Hepatocyte (in vitro differentiated cells): ENCODE measurements around the gene HSDL2. TPM values are rescaled to one million over a fixed set of nuclear protein-coding genes. Genes with fewer than 3 reads are reported as not detected.

Experiments
- DNase-seq: peaks from one replicate; pipeline ENCODE4 v3.0.0-alpha.2; 2016; ENCODE audit warnings: low spot score
- H2AFZ ChIP-seq: fragments of 200-600 bp; sonication (generic); 2 replicates; pipeline ENCODE4 v1.6.0; 2016; ENCODE audit warnings: antibody characterized with exemption, mild to moderate bottlenecking
- H3K27ac ChIP-seq: fragments of 200-600 bp; sonication (generic); 2 replicates; pipeline ENCODE4 v1.5.1; 2016; ENCODE audit warnings: mild to moderate bottlenecking
- H3K27me3 ChIP-seq: fragments of 200-600 bp; sonication (generic); 2 replicates; pipeline ENCODE4 v1.6.1; 2016
- H3K36me3 ChIP-seq: fragments of 200-600 bp; sonication (generic); replicated peaks from 2 replicates; pipeline ENCODE4 v1.5.1; 2016; ENCODE audit warnings: low read depth; ENCODE audit not compliant: insufficient read depth
- H3K4me1 ChIP-seq: fragments of 200-600 bp; sonication (generic); 2 replicates; pipeline ENCODE4 v1.5.1; 2016; ENCODE audit warnings: mild to moderate bottlenecking, moderate library complexity; ENCODE audit not compliant: insufficient read depth
- H3K4me2 ChIP-seq: fragments of 200-600 bp; sonication (generic); 2 replicates; pipeline ENCODE4 v1.6.0; 2016
- H3K4me3 ChIP-seq: fragments of 200-600 bp; sonication (generic); 2 replicates; pipeline ENCODE4 v1.5.1; 2016; ENCODE audit warnings: mild to moderate bottlenecking
- H3K79me2 ChIP-seq: fragments of 200-600 bp; sonication (generic); 2 replicates; pipeline ENCODE4 v1.6.0; 2017; ENCODE audit warnings: mild to moderate bottlenecking
- H3K9me2 ChIP-seq: fragments of 200-600 bp; sonication (generic); replicated peaks from 2 replicates; pipeline ENCODE4 v1.6.0; 2017; ENCODE audit warnings: mild to moderate bottlenecking; ENCODE audit not compliant: insufficient read depth
- H3K9me3 ChIP-seq: fragments of 200-600 bp; sonication (generic); 2 replicates; pipeline ENCODE4 v1.5.1; 2016; ENCODE audit warnings: low read depth, mild to moderate bottlenecking
- H4K20me1 ChIP-seq: fragments of 200-600 bp; sonication (generic); 2 replicates; pipeline ENCODE4 v1.6.0; 2016; ENCODE audit warnings: mild to moderate bottlenecking; ENCODE audit not compliant: insufficient read depth, poor library complexity, severe bottlenecking
- CTCF ChIP-seq: fragments of 200-600 bp; sonication (generic); IDR thresholded peaks from 2 replicates; pipeline ENCODE4 v1.5.1; 2016; ENCODE audit warnings: antibody characterized with exemption, mild to moderate bottlenecking; ENCODE audit not compliant: poor library complexity
- EZH2 ChIP-seq: fragments of 200-600 bp; sonication (generic); IDR thresholded peaks from 2 replicates; pipeline ENCODE4 v1.6.1; 2016; ENCODE audit warnings: antibody characterized with exemption, mild to moderate bottlenecking, borderline replicate concordance
- EZH2phosphoT487 ChIP-seq: fragments of 200-600 bp; sonication (generic); IDR thresholded peaks from one replicate; pipeline ENCODE4 v1.6.1; 2018; ENCODE audit warnings: antibody characterized with exemption, mild to moderate bottlenecking, low read depth, moderate library complexity; ENCODE audit not compliant: unreplicated experiment, severe bottlenecking
- WGBS: methylation state at CpG from one replicate; pipeline ENCODE4 v1.1.6; 2016; ENCODE audit warnings: low lambda C conversion rate; ENCODE audit errors: missing lambda C conversion rate; 5-methylcytosine and 5-hydroxymethylcytosine counted together
- polyA plus RNA-seq: library from polyadenylated mRNA; unstranded; fragments of >200 nt; fragmentation: Nextera tagmentation; extraction: Ambion mirVana; gene quantifications from 2 replicates; pipeline ENCODE4 v1.2.1, GENCODE V29; 2016
- total RNA-seq: library from RNA; depleted of rRNA; stranded (reverse); fragments of >200 nt; gene quantifications from 2 replicates; pipeline ENCODE4 v1.2.3, GENCODE V29; 2014

Gene HSDL2
- total and polyA plus RNA-seq, 2 experiments from 2014 or later = 50.0 to 97.3 TPM

- H4K20me1 ChIP-seq = no peaks in the 10 kb centered on the region
- no peak overlapping the region for H3K27ac ChIP-seq
- DNase-seq = no peak
- no peaks in the 10 kb centered on the region for H3K79me2 ChIP-seq
- H3K27me3 ChIP-seq = no peaks in the 10 kb centered on the region
- TF ChIP-seq EZH2phosphoT487 = no peak
- no peak for TF ChIP-seq CTCF
- TF ChIP-seq EZH2 = no peak
- H3K4me3 ChIP-seq = no peak overlapping the region
- H3K4me1 ChIP-seq = no peaks in the 10 kb centered on the region
- no peak overlapping the region for H3K4me2 ChIP-seq
- no peaks in the 10 kb centered on the region for H3K36me3 ChIP-seq
- H2AFZ ChIP-seq = no peak overlapping the region
- H3K9me2 ChIP-seq = no peaks in the 10 kb centered on the region
- 71% methylated on average over 3 of the region's 3 CpGs for WGBS
- H3K9me3 ChIP-seq = no peaks in the 10 kb centered on the region
Measured at GRCh38 chr9:112422417-112423148, 42.7 kb downstream of the HSDL2 start.

- WGBS = 98% methylated on average over 6 of the region's 6 CpGs
- H3K79me2 ChIP-seq = no peaks in the 10 kb centered on the region
- TF ChIP-seq EZH2 (no peak), CTCF (no peak), EZH2phosphoT487 (no peak)
- no peak overlapping the region for H2AFZ ChIP-seq
- H3K27me3 ChIP-seq = no peaks in the 10 kb centered on the region
- no peak overlapping the region for H3K27ac ChIP-seq
- DNase-seq = no peak
- no peak overlapping the region for H3K4me2 ChIP-seq
- no peaks in the 10 kb centered on the region for H3K36me3 ChIP-seq
- no peaks in the 10 kb centered on the region for H3K4me1 ChIP-seq
- no peaks in the 10 kb centered on the region for H3K9me3 ChIP-seq
- no peaks in the 10 kb centered on the region for H4K20me1 ChIP-seq
- H3K4me3 ChIP-seq = no peak overlapping the region
- no peaks in the 10 kb centered on the region for H3K9me2 ChIP-seq
Measured at GRCh38 chr9:112430006-112430522, 50.2 kb downstream of the HSDL2 start.

GRCh38 chr9:112433499-112434392 lies 53.8 kb downstream of the HSDL2 start:
- no peaks in the 10 kb centered on the region for H3K9me2 ChIP-seq
- TF ChIP-seq EZH2 = no peak
- TF ChIP-seq EZH2phosphoT487 = no peak
- TF ChIP-seq CTCF = no peak
- no peak overlapping the region for H3K27ac ChIP-seq
- no peak overlapping the region for H3K4me2 ChIP-seq
- H3K79me2 ChIP-seq = no peaks in the 10 kb centered on the region
- DNase-seq = no peak
- no peaks in the 10 kb centered on the region for H3K36me3 ChIP-seq
- no peaks in the 10 kb centered on the region for H3K4me1 ChIP-seq
- whole genome bisulfite sequencing = 89% methylated on average over 5 of the region's 5 CpGs
- no peaks in the 10 kb centered on the region for H3K9me3 ChIP-seq
- no peaks in the 10 kb centered on the region for H3K27me3 ChIP-seq
- H4K20me1 ChIP-seq = no peaks in the 10 kb centered on the region
- H3K4me3 ChIP-seq = no peak overlapping the region
- H2AFZ ChIP-seq = no peak overlapping the region
